RWPE1 (cell line): Measurements from ENCODE around the gene LACC1.
A peak's percentile ranks its signal among the peaks of the same experiment; 100 is the strongest.

Experiments used
- CTCF ChIA-PET: fragments of 350-600 bp; sonication (Branson Sonifier 250); formaldehyde crosslinking; extraction: SDS; loops from one replicate; lab custom pipeline; 2021; lab: Yijun Ruan, JAX
- POLR2A ChIA-PET: fragments of 400-600 bp; formaldehyde crosslinking; extraction: SDS; loops from one replicate; lab custom pipeline; 2020; ENCODE audit warnings: antibody characterized with exemption; ENCODE audit not compliant: low non-redundant PET; lab: Yijun Ruan, JAX
- DNase-seq: peaks from one replicate; pipeline ENCODE4 v3.0.0; 2012; ENCODE audit warnings: low spot score
- H3K27ac ChIP-seq: fragments of 450-650 bp; 2 replicates; pipeline ENCODE4 v1.5.1; 2017
- CTCF ChIP-seq: fragments of 450-650 bp; conservative IDR thresholded peaks from 2 replicates; pipeline ENCODE4 v1.5.1; 2017; ENCODE audit warnings: low read depth, mild to moderate bottlenecking

The LACC1 gene

DNA sequence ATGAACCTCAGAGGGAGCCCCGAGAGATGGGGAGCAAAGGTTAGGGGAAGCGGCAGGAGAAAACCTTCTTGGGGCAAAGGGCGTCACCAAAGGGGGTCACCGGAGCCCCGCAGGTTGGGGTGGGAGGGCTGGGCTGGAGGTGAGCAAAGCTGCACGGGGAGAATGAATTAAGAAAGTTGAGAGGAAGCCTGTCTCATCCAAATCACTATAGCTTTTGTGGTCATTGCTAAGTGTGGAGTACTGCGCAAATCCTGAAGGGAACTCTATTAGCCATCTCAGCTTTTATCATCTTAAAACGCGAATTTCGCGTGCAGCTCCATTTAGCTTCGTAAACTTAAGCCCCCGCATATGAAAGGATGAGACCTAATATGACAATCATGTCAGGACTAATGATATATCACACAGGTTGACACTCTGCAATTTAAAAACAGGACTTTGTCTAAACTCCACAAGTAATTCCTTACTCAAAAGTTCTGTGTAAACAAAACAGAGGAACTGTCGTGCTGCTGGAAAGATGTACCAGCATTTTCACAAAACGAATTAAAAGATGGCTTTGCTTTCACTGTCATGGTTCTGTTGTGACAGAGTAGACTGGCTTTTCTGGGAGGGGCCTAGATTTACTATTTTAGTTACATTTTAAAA lies 631 bp downstream of the LACC1 start:
- ChIA-PET CTCF (no interaction called here), POLR2A (no interaction called here)
- no peak for DNase-seq
- TF ChIP-seq CTCF = no peak
- peak overlapping the region; percentile 82 for H3K27ac ChIP-seq

DNA sequence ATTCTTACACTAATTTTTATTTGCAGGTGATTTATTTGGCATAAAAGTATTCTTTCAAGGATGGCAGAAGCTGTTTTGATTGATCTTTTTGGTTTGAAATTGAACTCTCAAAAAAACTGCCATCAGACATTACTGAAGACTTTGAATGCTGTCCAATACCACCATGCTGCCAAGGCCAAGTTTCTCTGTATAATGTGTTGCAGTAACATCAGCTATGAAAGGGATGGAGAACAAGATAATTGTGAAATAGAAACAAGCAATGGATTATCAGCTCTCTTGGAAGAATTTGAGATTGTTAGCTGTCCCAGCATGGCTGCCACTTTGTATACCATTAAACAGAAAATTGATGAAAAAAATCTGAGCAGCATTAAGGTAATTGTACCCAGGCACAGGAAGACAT lies 1.2 kb downstream of the LACC1 start:
- TF ChIP-seq CTCF = no peak
- ChIA-PET CTCF (no interaction called here), POLR2A (no interaction called here)
- DNase-seq = no peak
- H3K27ac ChIP-seq = no peak overlapping the region

GRCh38 chr13:43881580-43881979 lies 1.9 kb downstream of the LACC1 start:
- TF ChIP-seq CTCF = no peak
- ChIA-PET CTCF (no interaction called here), POLR2A (no interaction called here)
- H3K27ac ChIP-seq = no peak overlapping the region
- DNase-seq = no peak

DNA sequence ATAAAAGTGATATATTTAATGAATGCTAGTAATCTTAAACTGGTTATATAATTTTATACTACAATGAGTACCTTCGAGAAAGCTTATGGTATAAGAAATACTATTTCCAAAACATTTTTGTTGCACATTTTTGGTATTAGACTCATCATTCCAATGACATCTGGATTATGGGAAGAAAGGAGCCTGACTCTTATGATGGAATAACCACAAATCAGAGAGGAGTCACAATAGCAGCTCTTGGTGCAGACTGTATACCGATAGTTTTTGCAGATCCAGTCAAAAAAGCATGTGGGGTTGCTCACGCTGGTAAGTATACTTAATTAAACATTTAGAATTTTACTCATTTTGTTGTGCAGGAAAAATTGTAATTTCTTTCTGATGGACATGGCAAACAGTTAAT lies 3.9 kb downstream of the LACC1 start:
- ChIA-PET POLR2A (no interaction called here), CTCF (interaction anchor here (0.7 kb wide), 1 partner anchor 477 kb away, joined by 5 read pairs; no protein-coding TSS in a partner anchor)
- DNase-seq = no peak
- TF ChIP-seq CTCF = no peak
- H3K27ac ChIP-seq = no peak overlapping the region

GRCh38 chr13:43884222-43884621 lies 4.5 kb downstream of the LACC1 start:
- no peak for TF ChIP-seq CTCF
- no peak for DNase-seq
- POLR2A ChIA-PET = no interaction called here
- CTCF ChIA-PET = interaction anchor here (0.7 kb wide), 1 partner anchor 477 kb away, joined by 5 read pairs; no protein-coding TSS in a partner anchor
- no peak overlapping the region for H3K27ac ChIP-seq

DNA sequence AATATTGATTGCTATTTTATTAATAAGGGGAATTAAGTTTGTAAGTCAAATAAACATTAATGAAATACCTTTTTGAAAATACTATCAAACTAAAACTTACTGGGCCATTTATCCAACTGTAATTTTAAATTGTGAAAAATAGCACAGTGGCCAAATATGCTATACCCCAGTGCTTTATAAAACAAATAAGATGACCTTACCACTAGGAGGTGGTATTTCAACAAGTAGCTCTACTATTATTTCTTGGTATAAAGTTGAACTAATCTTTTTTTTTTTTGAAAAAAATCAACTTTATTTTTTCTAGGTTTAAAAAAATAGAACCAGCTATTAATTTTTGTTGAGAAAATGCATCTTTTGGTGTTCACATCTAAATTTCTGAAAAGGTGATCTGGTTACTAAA lies 14.7 kb downstream of the LACC1 start:
- ChIA-PET CTCF (interaction anchor here (0.6 to 0.9 kb wide), 2 partner anchors 14 to 582 kb away, joined by 3 read pairs; no protein-coding TSS in a partner anchor), POLR2A (interaction anchor here (0.6 kb wide), 1 partner anchor 701 kb away, joined by 3 read pairs; no protein-coding TSS in a partner anchor)
- TF ChIP-seq CTCF = no peak
- DNase-seq = no peak
- no peak overlapping the region for H3K27ac ChIP-seq
